Ectodermal cell (in vitro differentiated cells): ENCODE results near the gene ROBO1.
"Not testable (repeated sequence)": the region's sequence is repeated elsewhere in the genome, so short reads cannot be mapped to it uniquely, and the experiment has no call there.

Experiments used
- H3K27ac ChIP-seq: 2 replicates; pipeline ENCODE4 v1.7.0; 2013; ENCODE audit warnings: mild to moderate bottlenecking, low read depth, low read length; ENCODE audit not compliant: insufficient read depth, poor library complexity, severe bottlenecking
- H3K27me3 ChIP-seq: 2 replicates; pipeline ENCODE4 v1.7.0; 2013; ENCODE audit warnings: mild to moderate bottlenecking, low read length; ENCODE audit not compliant: insufficient read depth, control insufficient read depth, poor library complexity, severe bottlenecking
- H3K36me3 ChIP-seq: one replicate; pipeline ENCODE4 v1.7.0; 2013; ENCODE audit warnings: low read length; ENCODE audit not compliant: control insufficient read depth, insufficient read depth
- H3K4me1 ChIP-seq: one replicate; pipeline ENCODE4 v1.7.0; 2013; ENCODE audit warnings: low read length; ENCODE audit not compliant: control insufficient read depth, insufficient read depth
- H3K4me3 ChIP-seq: 2 replicates; pipeline ENCODE4 v1.7.0; 2013; ENCODE audit warnings: low read depth, low read length, control low read depth; ENCODE audit not compliant: insufficient read depth
- H3K9me3 ChIP-seq: 2 replicates; pipeline ENCODE4 v1.7.0; 2013; ENCODE audit warnings: mild to moderate bottlenecking, low read length, moderate library complexity; ENCODE audit not compliant: control insufficient read depth
- WGBS, 2 experiments: methylation state at CpG; one replicate each; pipeline ENCODE4 v1.1.7; 2013; ENCODE audit warnings: missing lambda C conversion rate in 2 of 2; 5-methylcytosine and 5-hydroxymethylcytosine counted together

The ROBO1 gene

GRCh38 chr3:78734048-78734637 lies 1033.7 kb downstream of the ROBO1 start:
- peaks cover 3% of the 10 kb centered on the region for H3K4me1 ChIP-seq
- H3K27me3 ChIP-seq: no peaks in the 10 kb centered on the region
- H3K27ac ChIP-seq: no peak overlapping the region
- no peaks in the 10 kb centered on the region for H3K36me3 ChIP-seq
- H3K9me3 ChIP-seq: no peaks in the 10 kb centered on the region
- WGBS, 2 experiments: 88 to 95% methylated on average over 3 of the region's 3 CpGs
- H3K4me3 ChIP-seq: no peak overlapping the region

- Histone ChIP-seq H3K9me3 (no peaks in the 10 kb centered on the region), H3K4me1 (peaks cover 8% of the 10 kb centered on the region), H3K27me3 (no peaks in the 10 kb centered on the region), H3K27ac (no peak overlapping the region), H3K4me3 (no peak overlapping the region), H3K36me3 (no peaks in the 10 kb centered on the region)
- 100% methylated on average over 1 of the region's 1 CpG for WGBS, 2 experiments
Measured at GRCh38 chr3:78732893-78733292, 1034.9 kb downstream of the ROBO1 start.

GRCh38 chr3:78732471-78732870 lies 1035.3 kb downstream of the ROBO1 start:
- no peak overlapping the region for H3K27ac ChIP-seq
- no CpG with 5 or more reads among the region's 1 CpG for WGBS, 2 experiments
- no peak overlapping the region for H3K4me3 ChIP-seq
- H3K36me3 ChIP-seq: no peaks in the 10 kb centered on the region
- peaks cover 8% of the 10 kb centered on the region for H3K4me1 ChIP-seq
- H3K27me3 ChIP-seq: no peaks in the 10 kb centered on the region
- H3K9me3 ChIP-seq: no peaks in the 10 kb centered on the region

GRCh38 chr3:78729946-78730345 lies 1037.9 kb downstream of the ROBO1 start:
- H3K9me3 ChIP-seq: no peaks in the 10 kb centered on the region
- H3K4me3 ChIP-seq: no peak overlapping the region
- no peak overlapping the region for H3K27ac ChIP-seq
- no peaks in the 10 kb centered on the region for H3K36me3 ChIP-seq
- H3K27me3 ChIP-seq: no peaks in the 10 kb centered on the region
- 83% methylated on average over 1 of the region's 1 CpG; no CpG with 5 or more reads in 1 of the 2 experiments for WGBS, 2 experiments
- peaks cover 8% of the 10 kb centered on the region for H3K4me1 ChIP-seq

GRCh38 chr3:78728406-78729145 lies 1039.2 kb downstream of the ROBO1 start:
- Histone ChIP-seq H3K27me3 (no peaks in the 10 kb centered on the region), H3K36me3 (no peaks in the 10 kb centered on the region), H3K4me1 (peaks cover 8% of the 10 kb centered on the region), H3K4me3 (no peak overlapping the region), H3K9me3 (no peaks in the 10 kb centered on the region), H3K27ac (no peak overlapping the region)
- 50 to 70% methylated on average over 4 to 5 of the region's 5 CpGs for WGBS, 2 experiments

- Histone ChIP-seq H3K9me3 (no peaks in the 10 kb centered on the region), H3K4me1 (peaks cover 8% of the 10 kb centered on the region), H3K36me3 (no peaks in the 10 kb centered on the region), H3K27ac (no peak overlapping the region), H3K4me3 (no peak overlapping the region), H3K27me3 (no peaks in the 10 kb centered on the region)
- 89 to 92% methylated on average over 2 to 3 of the region's 3 CpGs for WGBS, 2 experiments
Measured at GRCh38 chr3:78726545-78726944, 1041.3 kb downstream of the ROBO1 start.

GRCh38 chr3:78725703-78726246 lies 1042.0 kb downstream of the ROBO1 start:
- peaks cover 8% of the 10 kb centered on the region for H3K4me1 ChIP-seq
- WGBS, 2 experiments: 95 to 96% methylated on average over 2 of the region's 2 CpGs
- no peaks in the 10 kb centered on the region for H3K27me3 ChIP-seq
- no peak overlapping the region for H3K4me3 ChIP-seq
- no peaks in the 10 kb centered on the region for H3K36me3 ChIP-seq
- H3K9me3 ChIP-seq: no peaks in the 10 kb centered on the region
- no peak overlapping the region for H3K27ac ChIP-seq

- no peaks in the 10 kb centered on the region for H3K27me3 ChIP-seq
- H3K4me3 ChIP-seq: no peak overlapping the region
- peaks cover 8% of the 10 kb centered on the region for H3K4me1 ChIP-seq
- WGBS, 2 experiments: 75 to 84% methylated on average over 4 of the region's 4 CpGs
- H3K27ac ChIP-seq: no peak overlapping the region
- no peaks in the 10 kb centered on the region for H3K36me3 ChIP-seq
- no peaks in the 10 kb centered on the region for H3K9me3 ChIP-seq
Measured at GRCh38 chr3:78724859-78725258, 1042.9 kb downstream of the ROBO1 start.

- H3K27ac ChIP-seq, H3K36me3 ChIP-seq, H3K27me3 ChIP-seq, H3K4me1 ChIP-seq, H3K9me3 ChIP-seq, H3K4me3 ChIP-seq: not testable (repeated sequence)
- WGBS, 2 experiments: 91 to 95% methylated on average over 5 of the region's 5 CpGs
Measured at GRCh38 chr3:78724364-78724763, 1043.4 kb downstream of the ROBO1 start.

GRCh38 chr3:78721771-78722543 lies 1045.8 kb downstream of the ROBO1 start:
- Histone ChIP-seq H3K4me3 (no peak overlapping the region), H3K4me1 (no peaks in the 10 kb centered on the region), H3K9me3 (no peaks in the 10 kb centered on the region), H3K27me3 (no peaks in the 10 kb centered on the region), H3K36me3 (no peaks in the 10 kb centered on the region), H3K27ac (no peak overlapping the region)
- no CpG with 5 or more reads among the region's 1 CpG for WGBS, 2 experiments
